Measurements from ENCODE around the gene RNF222. TPM values are rescaled to one million over a fixed set of nuclear protein-coding genes. Genes with fewer than 3 reads are reported as not detected.

Gene RNF222
- total RNA-seq: not detected in 2 replicates

- no peak for DNase-seq (ENCODE audit: extremely low read depth, low read depth, low spot score)
Observed at GRCh38 chr17:8397636-8398035, at the start of gene RNF222. Gene RNF222, minus strand, starts transcription at chr17:8397827. Its CDS starts 4,366 bp downstream, at chr17:8393461.

- no peak for DNase-seq (ENCODE audit: extremely low read depth, low read depth, low spot score)
Observed at GRCh38 chr17:8445536-8445935, 47.9 kb upstream of the RNF222 start.

GRCh38 chr17:8444494-8444893 lies 46.9 kb upstream of the RNF222 start:
- DNase-seq (ENCODE audit: extremely low read depth, low read depth, low spot score): no peak

GRCh38 chr17:8443756-8444155 lies 46.1 kb upstream of the RNF222 start:
- no peak for DNase-seq (ENCODE audit: extremely low read depth, low read depth, low spot score)

GRCh38 chr17:8442310-8442709 lies 44.7 kb upstream of the RNF222 start:
- no peak for DNase-seq (ENCODE audit: extremely low read depth, low read depth, low spot score)

GRCh38 chr17:8441690-8442089 lies 44.1 kb upstream of the RNF222 start:
- no peak for DNase-seq (ENCODE audit: extremely low read depth, low read depth, low spot score)

- no peak for DNase-seq (ENCODE audit: extremely low read depth, low read depth, low spot score)
Observed at GRCh38 chr17:8439681-8440080, 42.1 kb upstream of the RNF222 start.

GRCh38 chr17:8438441-8438840 lies 40.8 kb upstream of the RNF222 start:
- no peak for DNase-seq (ENCODE audit: extremely low read depth, low read depth, low spot score)

- no peak for DNase-seq (ENCODE audit: extremely low read depth, low read depth, low spot score)
Observed at GRCh38 chr17:8436844-8437171, 39.2 kb upstream of the RNF222 start.

- no peak for DNase-seq (ENCODE audit: extremely low read depth, low read depth, low spot score)
Observed at GRCh38 chr17:8436169-8436843, 38.7 kb upstream of the RNF222 start.

- DNase-seq (ENCODE audit: extremely low read depth, low read depth, low spot score): peak; percentile 58
Observed at GRCh38 chr17:8435245-8436168, 37.9 kb upstream of the RNF222 start, which contains the start of gene NDEL1. Gene NDEL1, plus strand, starts transcription at chr17:8435884. Its CDS starts 8,388 bp downstream, at chr17:8444272.

GRCh38 chr17:8430966-8431365 lies 33.3 kb upstream of the RNF222 start:
- no peak for DNase-seq (ENCODE audit: extremely low read depth, low read depth, low spot score)

GRCh38 chr17:8426802-8427201 lies 29.2 kb upstream of the RNF222 start:
- DNase-seq (ENCODE audit: extremely low read depth, low read depth, low spot score): no peak

- no peak for DNase-seq (ENCODE audit: extremely low read depth, low read depth, low spot score)
Observed at GRCh38 chr17:8426094-8426720, 28.6 kb upstream of the RNF222 start.

- DNase-seq (ENCODE audit: extremely low read depth, low read depth, low spot score): no peak
Observed at GRCh38 chr17:8421571-8421970, 23.9 kb upstream of the RNF222 start.

- peak; percentile 48 for DNase-seq (ENCODE audit: extremely low read depth, low read depth, low spot score)
Observed at GRCh38 chr17:8420041-8420934, 22.7 kb upstream of the RNF222 start.

GRCh38 chr17:8419305-8419704 lies 21.7 kb upstream of the RNF222 start:
- DNase-seq (ENCODE audit: extremely low read depth, low read depth, low spot score): no peak

- no peak for DNase-seq (ENCODE audit: extremely low read depth, low read depth, low spot score)
Observed at GRCh38 chr17:8418471-8418870, 20.8 kb upstream of the RNF222 start.

- no peak for DNase-seq (ENCODE audit: extremely low read depth, low read depth, low spot score)
Observed at GRCh38 chr17:8417806-8418205, 20.2 kb upstream of the RNF222 start.

- no peak for DNase-seq (ENCODE audit: extremely low read depth, low read depth, low spot score)
Observed at GRCh38 chr17:8413938-8414337, 16.3 kb upstream of the RNF222 start.

GRCh38 chr17:8413328-8413727 lies 15.7 kb upstream of the RNF222 start:
- no peak for DNase-seq (ENCODE audit: extremely low read depth, low read depth, low spot score)

All from glomerular endothelial cell (primary cell).